NCI-H526 (cell line): ENCODE data around the gene CRYBA4.

Experiments used
- DNase-seq, 2 experiments: peaks; one replicate each; lab custom pipeline; 2025; lab: John Stamatoyannopoulos, UW

The CRYBA4 gene

GRCh38 chr22:26629988-26630761 is 8.4 kb downstream of the CRYBA4 start:
- DNase-seq, result no peak

GRCh38 chr22:26631282-26631681 is 9.5 kb downstream of the CRYBA4 start:
- DNase-seq, result no peak

GRCh38 chr22:26632422-26633155 is 10.8 kb downstream of the CRYBA4 start:
- DNase-seq, result no peak

GRCh38 chr22:26634189-26634588 is 12.4 kb downstream of the CRYBA4 start:
- no peak for DNase-seq

- no peak for DNase-seq
Measured at GRCh38 chr22:26635117-26635516, 13.4 kb downstream of the CRYBA4 start.

GRCh38 chr22:26636296-26636695 is 14.5 kb downstream of the CRYBA4 start:
- no peak for DNase-seq

GRCh38 chr22:26642465-26643417 is 21.0 kb downstream of the CRYBA4 start:
- DNase-seq, result no peak

- DNase-seq, result no peak
Measured at GRCh38 chr22:26643418-26644100, 21.8 kb downstream of the CRYBA4 start.

- DNase-seq, result peak in 1 of 2 experiments; percentile 29
Measured at GRCh38 chr22:26646158-26646557, 24.4 kb downstream of the CRYBA4 start.

GRCh38 chr22:26648011-26648497 is 26.3 kb downstream of the CRYBA4 start:
- peak; percentile 14 to 63 for DNase-seq

- DNase-seq, result no peak
Measured at GRCh38 chr22:26648528-26649388, 27.0 kb downstream of the CRYBA4 start.

- DNase-seq, result no peak
Measured at GRCh38 chr22:26650722-26651421, 29.1 kb downstream of the CRYBA4 start.

- DNase-seq, result no peak
Measured at GRCh38 chr22:26651815-26652214, 30.1 kb downstream of the CRYBA4 start.

GRCh38 chr22:26656891-26657851 is 35.4 kb downstream of the CRYBA4 start, which contains the start of gene MIAT:
TSS of gene MIAT (plus strand) at chr22:26657588.
- DNase-seq, result peak in 1 of 2 experiments; percentile 47

GRCh38 chr22:26658161-26658560 is 36.4 kb downstream of the CRYBA4 start:
- DNase-seq, result peak in 1 of 2 experiments; percentile 26

- DNase-seq, result peak; percentile 72 to 81
Measured at GRCh38 chr22:26658671-26659478, 37.1 kb downstream of the CRYBA4 start.

GRCh38 chr22:26660356-26660755 is 38.6 kb downstream of the CRYBA4 start:
- DNase-seq, result no peak
